GM21360 (cell line): Measurements from ENCODE around the gene FEN1.

Experiments used
- ATAC-seq: cut with Tn5 transposase; IDR thresholded peaks from one replicate; pipeline ENCODE4 v1.9.1; 2021; ENCODE audit warnings: mild to moderate bottlenecking, moderate library complexity; ENCODE audit not compliant: unreplicated experiment

The FEN1 gene

DNA sequence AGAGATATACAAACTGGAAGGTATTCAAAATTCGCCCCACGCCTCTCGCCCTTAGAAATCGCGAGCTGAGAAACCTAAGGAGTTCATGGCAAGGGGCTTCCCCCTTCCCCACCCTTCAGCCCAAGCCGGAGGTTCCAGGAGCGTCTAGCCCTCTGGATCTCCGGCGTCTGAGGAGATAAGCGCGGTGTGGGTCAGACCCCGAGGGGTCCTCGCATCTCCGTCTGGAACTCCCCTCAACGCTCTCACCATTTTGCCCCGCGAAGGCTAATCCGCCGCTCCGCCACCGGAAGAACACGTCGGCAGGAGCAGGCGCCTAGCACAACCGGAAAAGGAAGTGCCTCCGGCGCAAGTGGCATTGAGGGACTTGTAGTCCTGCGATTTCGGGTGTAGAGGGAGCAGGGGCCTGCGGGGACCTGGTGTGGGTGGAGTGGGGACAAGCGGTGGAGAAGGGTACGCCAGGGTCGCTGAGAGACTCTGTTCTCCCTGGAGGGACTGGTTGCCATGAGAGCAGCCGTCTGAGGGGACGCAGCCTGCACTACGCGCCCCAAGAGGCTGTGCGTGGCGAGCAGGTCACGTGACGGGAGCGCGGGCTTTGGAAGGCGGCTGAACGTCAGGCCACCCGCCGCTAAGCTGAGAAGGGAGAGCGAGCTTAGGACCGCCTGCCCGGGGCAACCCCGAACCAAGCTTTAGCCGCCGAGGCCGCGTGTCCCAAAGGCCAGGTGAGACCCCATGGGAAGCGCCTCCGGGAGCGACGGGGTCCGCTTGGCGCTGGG lies at the start of gene FEN1, which contains the start of gene TMEM258:
FEN1 (plus strand) TSS at position 602 of the 773 bp plus-strand sequence. CDS start 2,451 bp downstream, outside the sequence.
TMEM258 (minus strand) TSS at position 290 of the 773 bp plus-strand sequence; CDS start at position 249, 41 bp downstream.
- peak; percentile 74 for ATAC-seq

DNA sequence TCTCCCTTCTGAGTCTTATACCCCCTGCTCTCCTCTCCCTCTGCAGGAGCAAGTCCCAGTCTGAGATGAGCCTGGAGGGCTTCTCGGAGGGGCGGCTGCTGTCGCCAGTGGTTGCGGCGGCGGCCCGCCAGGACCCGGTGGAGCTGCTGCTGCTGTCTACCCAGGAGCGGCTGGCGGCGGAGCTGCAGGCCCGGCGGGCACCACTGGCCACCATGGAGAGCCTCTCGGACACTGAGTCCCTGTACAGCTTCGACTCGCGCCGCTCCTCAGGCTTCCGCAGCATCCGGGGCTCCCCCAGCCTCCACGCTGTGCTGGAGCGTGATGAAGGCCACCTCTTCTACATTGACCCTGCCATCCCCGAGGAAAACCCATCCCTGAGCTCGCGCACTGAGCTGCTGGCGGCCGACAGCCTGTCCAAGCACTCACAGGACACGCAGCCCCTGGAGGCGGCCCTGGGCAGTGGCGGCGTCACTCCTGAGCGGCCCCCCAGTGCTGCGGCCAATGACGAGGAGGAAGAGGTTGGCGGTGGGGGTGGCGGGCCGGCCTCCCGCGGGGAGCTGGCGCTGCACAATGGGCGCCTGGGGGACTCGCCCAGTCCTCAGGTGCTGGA lies 49.1 kb upstream of the FEN1 start:
- ATAC-seq = no peak

DNA sequence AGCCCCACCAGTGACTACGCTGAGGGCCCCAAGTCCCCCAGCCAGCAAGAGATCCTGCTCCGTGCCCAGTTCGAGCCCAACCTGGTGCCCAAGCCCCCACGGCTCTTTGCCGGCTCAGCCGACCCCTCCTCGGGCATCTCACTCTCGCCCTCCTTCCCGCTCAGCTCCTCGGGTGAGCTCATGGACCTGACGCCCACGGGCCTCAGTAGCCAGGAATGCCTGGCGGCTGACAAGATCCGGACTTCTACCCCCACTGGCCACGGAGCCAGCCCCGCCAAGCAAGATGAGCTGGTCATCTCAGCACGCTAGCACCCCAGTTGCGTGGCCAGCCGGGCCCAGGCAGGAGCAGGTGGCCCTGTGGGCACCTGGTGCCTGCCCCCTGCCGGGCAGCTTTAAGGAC lies 48.5 kb upstream of the FEN1 start:
- no peak for ATAC-seq

GRCh38 chr11:61744609-61745156 lies 48.0 kb upstream of the FEN1 start:
- ATAC-seq = no peak

GRCh38 chr11:61745781-61746441 lies 46.8 kb upstream of the FEN1 start:
- ATAC-seq = no peak

DNA sequence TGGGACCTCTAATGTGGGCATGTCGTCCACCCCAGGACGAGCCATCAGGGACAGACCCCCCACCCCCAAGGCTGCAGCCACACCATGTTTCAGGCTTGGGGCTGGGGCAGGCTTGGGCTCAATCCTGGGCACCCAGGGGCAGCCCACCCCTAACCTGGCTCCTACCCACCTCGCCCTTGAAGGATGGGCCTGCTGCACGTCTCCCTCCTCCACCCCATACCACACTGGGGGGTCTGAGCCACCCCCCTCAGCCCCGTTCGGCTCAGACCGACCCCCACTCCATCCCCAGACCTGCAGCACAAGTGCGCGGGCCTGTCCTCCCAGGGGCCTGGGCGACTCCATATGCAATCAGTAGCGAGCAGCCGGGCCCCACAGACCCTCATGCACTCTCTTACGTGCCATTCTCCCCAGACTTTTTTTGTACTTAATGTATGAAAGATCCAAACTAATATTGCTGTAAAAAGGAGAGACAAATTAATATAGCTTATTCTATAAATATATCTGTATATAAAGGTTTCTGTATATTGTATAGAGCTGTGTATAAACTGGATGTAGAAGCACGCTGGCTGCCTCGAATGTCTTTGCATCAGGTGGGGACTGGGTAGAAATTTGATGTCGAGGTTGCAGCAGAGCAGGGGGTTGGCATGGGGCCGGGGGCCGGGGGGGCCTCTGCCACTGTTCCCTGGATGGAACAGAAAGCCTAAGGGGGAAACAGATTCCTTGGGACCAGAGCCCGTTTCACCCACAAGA lies 46.1 kb upstream of the FEN1 start:
- ATAC-seq = no peak

DNA sequence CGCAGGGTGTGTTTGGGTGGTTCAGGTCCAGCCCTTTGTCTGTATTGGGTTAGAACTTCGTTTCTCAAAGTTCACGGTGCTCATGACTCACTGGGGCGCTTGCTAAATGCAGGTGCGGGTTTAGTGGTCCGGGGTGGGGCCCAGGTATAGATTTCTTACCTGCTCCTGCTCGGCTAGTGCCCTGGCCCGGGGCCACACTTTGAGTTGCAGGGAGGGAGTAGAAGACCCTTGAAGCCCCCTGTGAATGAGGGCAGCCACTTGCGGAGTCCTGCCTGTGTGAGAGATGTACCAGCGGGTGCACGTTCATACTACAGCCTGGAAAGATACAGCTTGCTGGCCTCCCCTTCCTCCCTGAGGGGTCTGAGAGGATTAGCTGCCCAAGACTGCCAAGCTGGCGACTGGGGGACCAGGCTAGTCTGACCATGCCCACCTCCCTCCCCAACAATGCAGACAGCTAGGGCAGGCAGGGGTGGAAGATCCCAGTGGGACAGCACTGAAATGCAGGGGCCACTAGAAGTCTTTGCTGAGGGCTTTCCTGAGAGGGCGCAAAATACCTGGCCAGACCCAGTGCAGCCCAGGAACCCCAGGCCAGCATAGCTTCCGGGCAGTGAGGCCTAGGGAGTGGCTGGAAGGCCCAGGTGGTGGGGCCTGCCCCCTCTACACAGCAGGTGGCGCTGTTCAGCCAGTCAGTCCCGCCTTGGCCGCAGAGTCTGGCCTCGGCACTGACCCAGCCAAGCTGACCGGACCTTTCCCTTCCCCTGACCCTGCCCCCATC lies 45.3 kb upstream of the FEN1 start:
- ATAC-seq = peak; percentile 56

- ATAC-seq = no peak
These were observed 44.8 kb upstream of the FEN1 start for GRCh38 chr11:61747967-61748285.

- ATAC-seq = no peak
These were observed 43.0 kb upstream of the FEN1 start for GRCh38 chr11:61749591-61750217.

GRCh38 chr11:61750631-61751273 lies 42.0 kb upstream of the FEN1 start:
- no peak for ATAC-seq

- ATAC-seq = no peak
These were observed 41.3 kb upstream of the FEN1 start for GRCh38 chr11:61751384-61751783.

DNA sequence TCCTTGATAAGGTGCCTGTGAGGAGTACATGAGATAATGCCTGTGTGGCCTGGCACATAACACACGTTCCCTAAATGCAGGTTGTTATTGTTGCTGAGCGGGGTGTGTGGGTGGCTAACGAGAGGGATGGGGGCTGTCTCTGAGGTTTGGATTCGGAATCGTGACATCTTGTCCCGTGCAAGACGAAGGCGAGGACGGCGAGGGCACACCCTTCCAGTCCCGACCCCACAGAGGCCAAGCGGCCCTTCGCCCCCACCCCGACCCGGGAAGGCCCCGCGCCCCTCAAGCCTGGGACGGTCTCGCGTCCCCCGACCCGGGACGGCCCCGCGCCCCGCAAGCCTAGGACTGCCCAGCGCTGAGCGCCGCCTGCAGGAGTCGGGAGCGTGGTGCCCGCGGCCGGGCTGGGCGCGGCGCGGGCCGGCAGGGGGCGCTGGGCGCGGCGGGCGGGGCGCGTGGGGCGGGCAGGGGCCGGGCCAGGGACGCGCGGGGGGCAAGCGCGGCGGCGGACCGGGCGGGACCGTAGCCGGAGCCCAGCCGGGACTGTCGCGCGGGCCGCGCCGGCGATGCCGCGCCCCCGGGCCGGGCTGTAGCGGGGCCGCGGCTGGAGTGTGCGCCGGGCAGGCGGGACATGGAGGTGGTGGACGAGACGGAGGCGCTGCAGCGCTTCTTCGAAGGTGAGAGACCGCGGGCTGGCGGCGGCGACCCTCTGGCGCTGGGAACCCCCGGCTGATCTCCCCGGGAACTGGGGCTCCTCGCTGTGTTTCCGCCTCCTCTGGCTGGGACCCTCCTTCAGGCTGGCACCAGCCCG lies 40.4 kb upstream of the FEN1 start, which contains the start of gene MYRF:
MYRF (plus strand) TSS at position 520 of the 808 bp plus-strand sequence; CDS start at position 629, 109 bp downstream.
- ATAC-seq = peak; percentile 49

- no peak for ATAC-seq
These were observed 39.7 kb upstream of the FEN1 start for GRCh38 chr11:61752925-61753521.

GRCh38 chr11:61753672-61754071 lies 39.0 kb upstream of the FEN1 start:
- ATAC-seq = no peak

GRCh38 chr11:61754534-61755482 lies 37.9 kb upstream of the FEN1 start:
- no peak for ATAC-seq

GRCh38 chr11:61756147-61756451 lies 36.6 kb upstream of the FEN1 start:
- no peak for ATAC-seq
